ENCODE data around the gene SUPT3H.

GRCh38 chr6:44933108-44933507 is 444.6 kb downstream of the SUPT3H start:
- TF ChIP-seq POLR2A (IDR thresholded peaks at IDR 0.05), result no peak
- TF ChIP-seq CTCF (IDR thresholded peaks at IDR 0.05), result no peak
- TF ChIP-seq EP300 (IDR thresholded peaks at IDR 0.05), result no peak
- no peak for TF ChIP-seq POLR2AphosphoS5 (IDR thresholded peaks at IDR 0.05)
